Upper lobe of left lung (tissue), 6 donors: ENCODE measurements around the gene KDM3A. TPM values are rescaled to one million over a fixed set of nuclear protein-coding genes. Genes with fewer than 3 reads are reported as not detected.
A peak's percentile ranks its signal among the peaks of the same experiment; 100 is the strongest.

ENCODE experiments used
- ATAC-seq, 2 donors: fragments of 200-7000 bp; cut with Tn5 transposase; one replicate each; pipeline ENCODE4 v1.9.1; 2022; ENCODE audit warnings: mild to moderate bottlenecking in 2 of 2, moderate library complexity in 2 of 2; ENCODE audit not compliant: low FRiP score in 2 of 2
- DNase-seq, 2 donors: peaks; one replicate each; pipeline ENCODE4 v3.0.0-alpha.2; 2019 to 2020
- H3K27ac ChIP-seq, 4 donors: fragments of 200-600 bp; sonication (generic); one replicate each; pipeline ENCODE4 v1.5.1; 2016 to 2019
- H3K27me3 ChIP-seq, 4 donors: fragments of 200-600 bp; sonication (generic); one replicate each; pipeline ENCODE4 v1.5.1; 2017 to 2019
- H3K36me3 ChIP-seq, 4 donors: fragments of 200-600 bp; sonication (generic); one replicate each; pipeline ENCODE4 v1.5.1; 2016 to 2019
- H3K4me1 ChIP-seq, 4 donors: fragments of 200-600 bp; sonication (generic); one replicate each; pipeline ENCODE4 v1.5.1; 2018 to 2019
- H3K4me3 ChIP-seq, 4 donors: fragments of 200-600 bp; sonication (generic); one replicate each; pipeline ENCODE4 v1.5.1; 2017 to 2019; ENCODE audit warnings: mild to moderate bottlenecking in 2 of 4, moderate library complexity in 1 of 4
- H3K9me3 ChIP-seq, 4 donors: fragments of 200-600 bp; sonication (generic); one replicate each; pipeline ENCODE4 v1.5.1; 2018 to 2019
- CTCF ChIP-seq, 6 experiments: fragments of 450-650 bp in 4 of 6; fragments of 200-600 bp in 2 of 6; sonication (generic) in 2 of 6; IDR thresholded peaks; one replicate each; pipeline ENCODE4 v1.5.1; 2016 to 2019; ENCODE audit warnings: antibody characterized with exemption in 6 of 6
- EP300 ChIP-seq, 4 donors: sonication (generic); formaldehyde crosslinking; IDR thresholded peaks; one replicate each; pipeline ENCODE4 v1.5.1; 2017; ENCODE audit warnings: antibody characterized with exemption in 4 of 4, control low read depth in 2 of 4
- POLR2A ChIP-seq, 4 donors: fragments of 450-650 bp; IDR thresholded peaks; one replicate each; pipeline ENCODE4 v1.5.1; 2016 to 2017; ENCODE audit warnings: antibody characterized with exemption in 4 of 4, mild to moderate bottlenecking in 2 of 4
- POLR2AphosphoS5 ChIP-seq, 2 donors: sonication (generic); formaldehyde crosslinking; IDR thresholded peaks; one replicate each; pipeline ENCODE4 v1.5.1; 2017; ENCODE audit warnings: antibody characterized with exemption in 2 of 2
- WGBS, 2 donors: methylation state at CpG; one replicate each; pipeline ENCODE4 v1.1.5; 2017 to 2018; 5-methylcytosine and 5-hydroxymethylcytosine counted together
- total RNA-seq, 6 donors: library from RNA; depleted of rRNA in 4 of 6; stranded (reverse); fragments of >200 nt in 4 of 6; gene quantifications; one replicate each; pipeline versions ENCODE4 v1.1.0 to v1.2.1, GENCODE V29; 2016 to 2021
- donor health status: DM: no; HTN: no; CAD: no; lungs with moderate emphysema.
- donor health status: DM: no; HTN: yes; CAD: no; lungs with severe emphysema.

KDM3A gene
- total RNA-seq, 6 donors from 2014 or later, result 24.9 to 68.9 (median 44.5) TPM

- peaks cover 0 to 18% (median 9%) of the 10 kb centered on the region in 4 donors for H3K4me1 ChIP-seq
- no peaks in the 10 kb centered on the region for H3K27me3 ChIP-seq
- no peaks in the 10 kb centered on the region for H3K9me3 ChIP-seq
- peaks cover 44 to 100% (median 74%) of the 10 kb centered on the region in 4 donors for H3K36me3 ChIP-seq
- ATAC-seq (peak; percentile 62 to 64), DNase-seq (peak; percentile 27 to 29)
- 60 to 63% methylated on average over 7 of the region's 7 CpGs for WGBS, 2 donors
- no peak for TF ChIP-seq POLR2A (IDR thresholded peaks at IDR 0.05)
- TF ChIP-seq POLR2AphosphoS5 (IDR thresholded peaks at IDR 0.05), result no peak
- no peak for TF ChIP-seq EP300 (IDR thresholded peaks at IDR 0.05)
- no peak for TF ChIP-seq CTCF (IDR thresholded peaks at IDR 0.05)
- H3K27ac ChIP-seq, result peak overlapping the region in 1 of 4 donors; percentile 38
- H3K4me3 ChIP-seq, result no peak overlapping the region
Measured at GRCh38 chr2:86480105-86480504, 38.9 kb downstream of the KDM3A start.

GRCh38 chr2:86482034-86482433, 40.9 kb downstream of the KDM3A start:
- ATAC-seq, result no peak
- no peak for DNase-seq
- H3K4me3 ChIP-seq, result no peak overlapping the region
- peak overlapping the region in 2 of 4 donors; percentile 31 to 53 for H3K27ac ChIP-seq
- no peaks in the 10 kb centered on the region for H3K9me3 ChIP-seq
- TF ChIP-seq POLR2A (IDR thresholded peaks at IDR 0.05) (no peak), POLR2AphosphoS5 (IDR thresholded peaks at IDR 0.05) (no peak), EP300 (IDR thresholded peaks at IDR 0.05) (no peak), CTCF (IDR thresholded peaks at IDR 0.05) (no peak)
- 90 to 94% methylated on average over 3 of the region's 3 CpGs for WGBS, 2 donors
- H3K27me3 ChIP-seq, result no peaks in the 10 kb centered on the region
- H3K4me1 ChIP-seq, result peaks cover 0 to 18% (median 9%) of the 10 kb centered on the region in 4 donors
- H3K36me3 ChIP-seq, result peaks cover 51 to 100% (median 79%) of the 10 kb centered on the region in 4 donors

- peaks cover 0 to 18% (median 9%) of the 10 kb centered on the region in 4 donors for H3K4me1 ChIP-seq
- H3K4me3 ChIP-seq, result no peak overlapping the region
- 95 to 97% methylated on average over 3 of the region's 3 CpGs for WGBS, 2 donors
- TF ChIP-seq CTCF (IDR thresholded peaks at IDR 0.05), result no peak
- TF ChIP-seq EP300 (IDR thresholded peaks at IDR 0.05), result no peak
- TF ChIP-seq POLR2A (IDR thresholded peaks at IDR 0.05), result no peak
- TF ChIP-seq POLR2AphosphoS5 (IDR thresholded peaks at IDR 0.05), result no peak
- no peaks in the 10 kb centered on the region for H3K9me3 ChIP-seq
- H3K36me3 ChIP-seq, result peaks cover 42 to 100% (median 78%) of the 10 kb centered on the region in 4 donors
- H3K27ac ChIP-seq, result no peak overlapping the region
- no peak for ATAC-seq
- DNase-seq, result no peak
- no peaks in the 10 kb centered on the region for H3K27me3 ChIP-seq
Measured at GRCh38 chr2:86484385-86484784, 43.2 kb downstream of the KDM3A start.

- Histone ChIP-seq H3K9me3 (no peaks in the 10 kb centered on the region), H3K4me3 (no peak overlapping the region), H3K4me1 (peaks cover 0 to 12% (median 5%) of the 10 kb centered on the region in 4 donors), H3K27ac (no peak overlapping the region), H3K36me3 (peaks cover 40 to 100% (median 81%) of the 10 kb centered on the region in 4 donors), H3K27me3 (no peaks in the 10 kb centered on the region)
- no peak for DNase-seq
- TF ChIP-seq CTCF (IDR thresholded peaks at IDR 0.05) (no peak), EP300 (IDR thresholded peaks at IDR 0.05) (no peak), POLR2AphosphoS5 (IDR thresholded peaks at IDR 0.05) (no peak), POLR2A (IDR thresholded peaks at IDR 0.05) (no peak)
- no peak for ATAC-seq
Measured at GRCh38 chr2:86485103-86485502, 43.9 kb downstream of the KDM3A start.

GRCh38 chr2:86485802-86486201, 44.6 kb downstream of the KDM3A start:
- ATAC-seq, result no peak

More at GRCh38 chr2:86485802-86486201, 44.6 kb downstream of the KDM3A start:
- 89 to 98% methylated on average over 3 of the region's 3 CpGs for WGBS, 2 donors
- H3K4me3 ChIP-seq, result no peak overlapping the region
- no peaks in the 10 kb centered on the region for H3K27me3 ChIP-seq
- H3K27ac ChIP-seq, result no peak overlapping the region
- H3K9me3 ChIP-seq, result no peaks in the 10 kb centered on the region
- H3K36me3 ChIP-seq, result peaks cover 36 to 100% (median 83%) of the 10 kb centered on the region in 4 donors
- no peak for DNase-seq
- peaks cover 0 to 10% (median 2%) of the 10 kb centered on the region in 4 donors for H3K4me1 ChIP-seq
- TF ChIP-seq POLR2A (IDR thresholded peaks at IDR 0.05) (no peak), EP300 (IDR thresholded peaks at IDR 0.05) (no peak), POLR2AphosphoS5 (IDR thresholded peaks at IDR 0.05) (no peak), CTCF (IDR thresholded peaks at IDR 0.05) (no peak)
